H1 (cell line): ENCODE data around the gene STAM. TPM values are rescaled to one million over a fixed set of nuclear protein-coding genes. Genes with fewer than 3 reads are reported as not detected.

ENCODE experiments used
- JUND ChIP-seq: IDR thresholded peaks from 2 replicates; pipeline ENCODE4 v1.6.1; 2011; ENCODE audit warnings: mild to moderate bottlenecking, improper control_type of control experiment, low read length
- PHF8 ChIP-seq: fragments of 200-600 bp; sonication (generic); conservative IDR thresholded peaks from 2 replicates; pipeline ENCODE4 v1.7.1; 2012; ENCODE audit warnings: low read depth, mild to moderate bottlenecking, inconsistent platforms, low read length, moderate library complexity
- SP1 ChIP-seq: IDR thresholded peaks from 2 replicates; pipeline ENCODE4 v1.6.1; 2011; ENCODE audit warnings: low read depth, low read length
- polyA plus RNA-seq, 7 experiments: library from polyadenylated mRNA; depleted of rRNA in 3 of 7; stranded (reverse) in 5 of 7; unstranded in 2 of 7; fragments of >200 nt in 5 of 7; fragments of 200-250 nt in 2 of 7; gene quantifications; 1 replicate in 5 of 7; 2 replicates in 1 of 7; 4 replicates in 1 of 7; pipeline versions ENCODE4 v1.2.1 to v1.2.3, GENCODE V29; 2011 to 2013; ENCODE audit warnings: missing spikeins in 2 of 7, mixed read lengths in 2 of 7
- total RNA-seq: library from RNA; stranded (reverse); fragmentation: NEBNext Ultra II Directional; extraction: Animal tissue kit (Norgen Biotek cat#: 25700); gene quantifications from 2 replicates; pipeline ENCODE4 v1.2.1, GENCODE V29; 2021

The STAM gene
- total and polyA plus RNA-seq, 2 of the 8 experiments (the other 6 are each of a cell fraction or from before 2014, with no cell fraction given) = 22.0 to 27.8 TPM

DNA sequence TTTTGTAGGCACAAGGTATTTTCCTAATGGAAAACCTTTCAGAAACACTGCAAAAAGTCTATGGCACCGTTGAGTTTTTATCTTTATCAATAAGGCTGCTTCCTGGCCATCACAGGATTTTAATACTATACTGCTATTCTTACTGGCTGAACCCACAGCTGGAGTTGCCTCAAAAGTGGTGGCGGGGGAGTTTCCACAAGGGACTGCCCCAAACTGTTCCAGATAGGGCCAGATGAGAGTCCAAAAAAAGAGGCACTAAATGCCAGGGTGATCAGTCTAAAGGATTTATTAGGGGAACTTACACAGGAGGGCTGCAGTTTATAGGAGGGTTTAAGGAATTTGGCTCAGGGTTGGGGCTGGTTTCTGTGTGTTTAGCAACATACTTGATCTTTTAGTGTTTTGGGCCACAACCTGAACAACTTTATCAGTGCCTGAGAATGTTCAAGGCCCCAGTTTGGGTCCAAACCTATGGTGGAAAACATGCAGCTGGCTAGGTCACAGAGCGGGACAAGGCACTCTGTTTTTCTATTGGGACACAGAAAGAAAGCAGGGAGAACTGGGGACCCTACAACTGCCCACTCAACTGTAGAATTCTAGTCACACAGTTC, 41.4 kb downstream of the STAM start (continued):
- TF ChIP-seq SP1 (no peak), PHF8 (no peak), JUND (no peak)
